Left lung (tissue), 10 donors: ENCODE data around the gene AGAP1. TPM values are rescaled to one million over a fixed set of nuclear protein-coding genes. Genes with fewer than 3 reads are reported as not detected.

ENCODE experiments used
- ATAC-seq: fragments of 200-7000 bp; cut with Tn5 transposase; one replicate; pipeline ENCODE4 v1.9.1; 2020; ENCODE audit warnings: moderate library complexity
- DNase-seq, 4 donors: peaks; one replicate each; pipeline ENCODE4 v3.0.0-alpha.2; 2013 to 2020
- H3K27ac ChIP-seq, 2 donors: fragments of 200-600 bp; sonication (generic) in 1 of 2; one replicate each; pipeline versions ENCODE4 v1.5.0 to v1.8.0; 2020 to 2021
- H3K27me3 ChIP-seq, 2 donors: fragments of 200-600 bp; sonication (generic) in 1 of 2; one replicate each; pipeline versions ENCODE4 v1.5.0 to v1.8.0; 2020 to 2021
- H3K36me3 ChIP-seq, 2 donors: fragments of 200-600 bp; sonication (generic) in 1 of 2; one replicate each; pipeline versions ENCODE4 v1.5.0 to v1.8.0; 2020 to 2021
- H3K4me1 ChIP-seq, 2 donors: fragments of 200-600 bp; one replicate each; pipeline ENCODE4 v1.8.0; 2021
- H3K4me3 ChIP-seq, 2 donors: fragments of 200-600 bp; sonication (generic) in 1 of 2; one replicate each; pipeline versions ENCODE4 v1.5.0 to v1.8.0; 2020 to 2021; ENCODE audit warnings: mild to moderate bottlenecking in 1 of 2
- H3K9me3 ChIP-seq, 2 donors: fragments of 200-600 bp; sonication (generic) in 1 of 2; one replicate each; pipeline versions ENCODE4 v1.5.0 to v1.8.0; 2020 to 2021
- CTCF ChIP-seq, 2 donors: fragments of 200-600 bp; sonication (generic) in 1 of 2; IDR thresholded peaks; one replicate each; pipeline versions ENCODE4 v1.5.0 to v1.8.0; 2021; ENCODE audit warnings: antibody characterized with exemption in 2 of 2
- intact Hi-C, 2 donors: fragments of 100-400 bp; cut with DNase I; formaldehyde crosslinking; loops; one replicate each; pipeline versions ENCODE4 v1.11.2 to v1.14.2; 2022
- polyA plus RNA-seq, 6 donors: library from polyadenylated mRNA; unstranded; fragments of 120-200 nt; gene quantifications; one replicate each; pipeline ENCODE4 v1.2.1, GENCODE V29; 2013; ENCODE audit not compliant: insufficient read length in 6 of 6
- total RNA-seq, 2 donors: library from RNA; stranded (reverse); fragmentation: NEBNext Ultra II Directional; extraction: Animal tissue kit (Norgen Biotek cat#: 25700); gene quantifications; one replicate each; pipeline ENCODE4 v1.2.1, GENCODE V29; 2021
- donor health status: DM: no; HTN: yes; CAD: no.
- donor health status: DM: no; HTN: no; CAD: no.

The AGAP1 gene
- total and polyA plus RNA-seq, 8 donors = 13.1 to 25.4 (median 22.4) TPM

GRCh38 chr2:235733761-235734160 lies 239.9 kb downstream of the AGAP1 start:
- intact Hi-C loops = no loop called here
- TF ChIP-seq CTCF (IDR thresholded peaks at IDR 0.05) = no peak
- no peaks in the 10 kb centered on the region for H3K4me1 ChIP-seq

GRCh38 chr2:235734168-235734567 lies 240.3 kb downstream of the AGAP1 start:
- no peak for DNase-seq
- TF ChIP-seq CTCF (IDR thresholded peaks at IDR 0.05) = no peak

More at GRCh38 chr2:235733761-235734160, 239.9 kb downstream of the AGAP1 start:
- Histone ChIP-seq H3K27ac (no peak overlapping the region), H3K27me3 (no peaks in the 10 kb centered on the region), H3K9me3 (no peaks in the 10 kb centered on the region), H3K4me3 (no peak overlapping the region), H3K36me3 (no peaks in the 10 kb centered on the region)
- DNase-seq = no peak
- no peak for ATAC-seq

GRCh38 chr2:235734688-235735231 lies 240.9 kb downstream of the AGAP1 start:
- Histone ChIP-seq H3K27me3 (no peaks in the 10 kb centered on the region), H3K36me3 (no peaks in the 10 kb centered on the region), H3K9me3 (no peaks in the 10 kb centered on the region), H3K4me3 (no peak overlapping the region), H3K27ac (no peak overlapping the region), H3K4me1 (no peaks in the 10 kb centered on the region)
- ATAC-seq (no peak), DNase-seq (no peak)
- intact Hi-C loops = no loop called here
- no peak for TF ChIP-seq CTCF (IDR thresholded peaks at IDR 0.05)

More at GRCh38 chr2:235734168-235734567, 240.3 kb downstream of the AGAP1 start:
- no peaks in the 10 kb centered on the region for H3K27me3 ChIP-seq
- ATAC-seq = no peak
- no peaks in the 10 kb centered on the region for H3K36me3 ChIP-seq
- H3K9me3 ChIP-seq = no peaks in the 10 kb centered on the region
- H3K27ac ChIP-seq = no peak overlapping the region
- intact Hi-C loops = no loop called here
- H3K4me1 ChIP-seq = no peaks in the 10 kb centered on the region
- H3K4me3 ChIP-seq = no peak overlapping the region

GRCh38 chr2:235737396-235737795 lies 243.6 kb downstream of the AGAP1 start:
- H3K36me3 ChIP-seq = no peaks in the 10 kb centered on the region
- no peak for DNase-seq
- ATAC-seq = no peak
- no peak overlapping the region for H3K27ac ChIP-seq
- no peak for TF ChIP-seq CTCF (IDR thresholded peaks at IDR 0.05)
- H3K4me1 ChIP-seq = no peaks in the 10 kb centered on the region
- intact Hi-C loops = no loop called here
- no peaks in the 10 kb centered on the region for H3K9me3 ChIP-seq
- H3K27me3 ChIP-seq = no peaks in the 10 kb centered on the region
- H3K4me3 ChIP-seq = no peak overlapping the region

GRCh38 chr2:235737840-235738239 lies 244.0 kb downstream of the AGAP1 start:
- intact Hi-C loops = no loop called here
- no peak overlapping the region for H3K27ac ChIP-seq
- no peak for ATAC-seq
- H3K4me1 ChIP-seq = no peaks in the 10 kb centered on the region
- H3K27me3 ChIP-seq = no peaks in the 10 kb centered on the region
- no peak overlapping the region for H3K4me3 ChIP-seq
- no peak for DNase-seq
- H3K9me3 ChIP-seq = no peaks in the 10 kb centered on the region
- H3K36me3 ChIP-seq = no peaks in the 10 kb centered on the region
- no peak for TF ChIP-seq CTCF (IDR thresholded peaks at IDR 0.05)
